Spinal cord (tissue), 10 donors: ENCODE data around the gene TBXT. TPM values are rescaled to one million over a fixed set of nuclear protein-coding genes. Genes with fewer than 3 reads are reported as not detected.
A peak's percentile ranks its signal among the peaks of the same experiment; 100 is the strongest.
"Not testable (repeated sequence)": the region's sequence is repeated elsewhere in the genome, so short reads cannot be mapped to it uniquely, and the experiment has no call there.

Source experiments
- DNase-seq, 6 donors: peaks; one replicate each; pipeline versions ENCODE4 v3.0.0 to v3.0.0-alpha.2; 2013 to 2015; ENCODE audit warnings: low spot score in 6 of 6, low read depth in 4 of 6
- H3K27ac ChIP-seq: one replicate; pipeline ENCODE4 v1.5.1; 2013; ENCODE audit warnings: low read depth, low read length, control low read depth
- H3K27me3 ChIP-seq: one replicate; pipeline ENCODE4 v1.6.1; 2013; ENCODE audit warnings: low read length; ENCODE audit not compliant: control insufficient read depth, insufficient read depth
- H3K36me3 ChIP-seq: one replicate; pipeline ENCODE4 v1.6.1; 2013; ENCODE audit warnings: low read length; ENCODE audit not compliant: control insufficient read depth, insufficient read depth
- H3K4me1 ChIP-seq: one replicate; pipeline ENCODE4 v1.6.1; 2013; ENCODE audit warnings: low read length; ENCODE audit not compliant: control insufficient read depth, insufficient read depth
- H3K4me3 ChIP-seq: one replicate; pipeline ENCODE4 v1.5.1; 2013; ENCODE audit warnings: low read depth, low read length, control low read depth
- H3K9me3 ChIP-seq: one replicate; pipeline ENCODE4 v1.6.1; 2013; ENCODE audit warnings: low read length; ENCODE audit not compliant: control insufficient read depth, insufficient read depth
- WGBS: methylation state at CpG from one replicate; pipeline ENCODE4 v1.1.5; 2013; ENCODE audit warnings: missing lambda C conversion rate; ENCODE audit not compliant: insufficient coverage; 5-methylcytosine and 5-hydroxymethylcytosine counted together
- polyA plus RNA-seq, 2 donors: library from polyadenylated mRNA; unstranded; fragments of 120-200 nt; gene quantifications; one replicate each; pipeline ENCODE4 v1.2.1, GENCODE V29; 2013; ENCODE audit not compliant: insufficient read length in 2 of 2
- total RNA-seq, 2 donors: library from RNA; depleted of rRNA in 1 of 2; stranded (reverse); fragments of 120-200 nt in 1 of 2; fragments of >200 nt in 1 of 2; gene quantifications; one replicate each; pipeline versions ENCODE4 v1.2.3 to v1.2.4, GENCODE V29; 2013 to 2014
- donor health status: healthy.

The TBXT gene
- total and polyA plus RNA-seq, 4 donors, result not detected

DNA sequence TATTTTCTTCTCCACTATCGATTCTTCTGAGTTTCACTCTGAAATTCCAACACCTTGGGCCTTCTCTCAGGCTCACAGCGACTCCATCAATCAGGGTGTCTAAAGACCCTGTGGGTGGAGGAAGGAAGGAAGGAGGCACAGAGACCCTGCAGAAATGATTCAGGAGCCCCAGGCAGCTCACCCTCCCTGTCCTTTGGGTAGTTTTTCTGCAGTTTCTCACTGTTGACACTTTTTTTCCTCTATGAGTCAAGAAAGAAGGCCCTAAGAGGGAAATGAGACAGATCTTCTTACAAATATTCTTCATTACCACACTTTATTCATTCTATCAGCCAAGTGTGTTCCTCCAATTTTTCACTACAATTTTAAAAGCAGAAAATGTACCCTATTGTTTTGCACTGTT, 34.2 kb upstream of the TBXT start:
- Histone ChIP-seq H3K4me1 (peaks cover 7% of the 10 kb centered on the region), H3K36me3 (no peaks in the 10 kb centered on the region), H3K4me3 (no peak overlapping the region), H3K9me3 (no peaks in the 10 kb centered on the region), H3K27me3 (no peaks in the 10 kb centered on the region), H3K27ac (no peak overlapping the region)
- DNase-seq, result no peak
- WGBS, result no CpG with 5 or more reads among the region's 2 CpGs

DNA sequence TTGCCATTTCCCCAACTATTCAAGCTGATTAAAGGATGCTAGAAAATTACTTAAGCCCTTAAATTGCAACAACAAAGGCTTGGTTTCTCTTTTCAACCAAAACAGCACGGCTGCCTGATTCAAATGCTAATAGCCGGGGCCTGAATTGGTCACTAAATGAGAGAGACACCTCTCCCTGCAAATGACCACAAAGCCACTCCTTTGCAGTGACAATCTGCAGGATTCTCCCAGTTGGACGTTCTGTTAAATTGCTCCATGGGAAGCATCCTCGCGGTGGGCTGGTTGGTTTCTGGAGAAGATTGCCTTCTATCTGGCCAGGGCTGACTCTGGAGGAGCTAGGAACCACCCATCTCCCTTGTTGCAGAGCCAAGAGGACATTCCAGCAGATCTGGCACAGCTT, 29.7 kb upstream of the TBXT start:
- no peak overlapping the region for H3K4me3 ChIP-seq
- peak in 3 of 6 donors; percentile 4 to 44 (median 5) for DNase-seq

GRCh38 chr6:166195860-166196238, 28.2 kb upstream of the TBXT start:
- Histone ChIP-seq H3K27me3 (no peaks in the 10 kb centered on the region), H3K36me3 (no peaks in the 10 kb centered on the region), H3K4me3 (no peak overlapping the region), H3K27ac (no peak overlapping the region), H3K4me1 (peaks cover 12% of the 10 kb centered on the region), H3K9me3 (no peaks in the 10 kb centered on the region)
- WGBS, result 82% methylated on average over 10 of the region's 10 CpGs
- no peak for DNase-seq

More for the DNA sequence above, 29.7 kb upstream of the TBXT start:
- peaks cover 12% of the 10 kb centered on the region for H3K4me1 ChIP-seq
- H3K27ac ChIP-seq, result no peak overlapping the region
- H3K9me3 ChIP-seq, result no peaks in the 10 kb centered on the region
- no peaks in the 10 kb centered on the region for H3K36me3 ChIP-seq
- 26% methylated on average over 4 of the region's 5 CpGs for WGBS
- H3K27me3 ChIP-seq, result no peaks in the 10 kb centered on the region

DNA sequence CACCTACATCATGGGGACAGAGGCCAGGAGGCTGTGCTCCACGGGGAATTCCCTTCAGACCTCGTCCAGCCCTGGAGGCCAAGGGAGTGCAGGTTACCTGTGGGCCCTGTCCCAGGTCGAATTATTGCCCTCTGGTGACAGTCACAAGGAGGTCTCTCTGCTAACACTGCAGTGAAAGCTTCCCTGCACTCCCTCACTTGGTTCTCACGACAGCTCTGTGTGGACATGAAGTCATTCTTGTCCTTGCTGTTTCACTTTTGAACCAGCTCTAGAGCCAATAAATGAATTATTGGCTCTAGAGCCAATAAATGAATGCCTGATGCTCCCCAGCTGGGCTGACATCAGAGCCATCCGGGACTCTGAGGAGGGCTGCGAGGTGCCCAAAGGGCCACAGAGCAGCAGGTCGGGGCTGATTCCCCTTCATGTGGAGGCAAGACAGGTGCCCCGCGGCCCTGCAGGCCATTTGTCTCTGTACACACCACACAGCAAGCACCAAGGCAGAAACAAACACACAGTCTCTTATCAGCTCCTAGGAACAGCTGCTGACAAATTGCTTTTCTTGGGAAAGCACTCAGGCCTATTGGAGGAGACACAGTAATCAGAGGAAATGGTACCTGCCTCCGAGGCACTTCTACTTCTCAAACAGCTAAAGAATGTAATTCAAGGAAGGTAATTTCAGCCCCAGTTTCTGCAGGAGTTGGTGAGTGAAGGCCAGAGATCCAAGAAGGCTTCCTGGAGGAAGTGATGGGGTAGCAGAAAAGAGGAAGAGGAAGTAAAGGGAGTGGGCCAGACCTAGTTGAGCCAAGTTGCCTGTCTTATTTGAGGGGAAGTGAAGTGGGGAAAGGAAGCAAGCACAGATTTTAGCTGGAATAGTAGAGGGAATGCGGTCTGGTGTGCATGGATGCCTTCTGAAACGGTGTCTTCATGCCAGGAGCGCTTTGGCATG, 27.5 kb upstream of the TBXT start:
- Histone ChIP-seq H3K9me3 (no peaks in the 10 kb centered on the region), H3K27me3 (no peaks in the 10 kb centered on the region), H3K27ac (no peak overlapping the region), H3K36me3 (no peaks in the 10 kb centered on the region), H3K4me3 (no peak overlapping the region), H3K4me1 (peaks cover 12% of the 10 kb centered on the region)
- WGBS, result 54% methylated on average over 12 of the region's 13 CpGs
- peak in 1 of 6 donors; percentile 21 for DNase-seq

- WGBS, result 92% methylated on average over 5 of the region's 5 CpGs
- no peak for DNase-seq
- Histone ChIP-seq H3K36me3 (no peaks in the 10 kb centered on the region), H3K9me3 (no peaks in the 10 kb centered on the region), H3K4me3 (no peak overlapping the region), H3K27ac (no peak overlapping the region), H3K27me3 (no peaks in the 10 kb centered on the region), H3K4me1 (peaks cover 9% of the 10 kb centered on the region)
These were observed 24.9 kb upstream of the TBXT start for GRCh38 chr6:166192557-166192956.

- Histone ChIP-seq H3K4me1 (peaks cover 7% of the 10 kb centered on the region), H3K27me3 (no peaks in the 10 kb centered on the region), H3K4me3 (no peak overlapping the region), H3K9me3 (no peaks in the 10 kb centered on the region), H3K27ac (no peak overlapping the region), H3K36me3 (no peaks in the 10 kb centered on the region)
- DNase-seq, result no peak
- 100% methylated on average over 3 of the region's 10 CpGs for whole genome bisulfite sequencing
These were observed 24.5 kb upstream of the TBXT start for GRCh38 chr6:166192136-166192535.

- no peaks in the 10 kb centered on the region for H3K27me3 ChIP-seq
- no peaks in the 10 kb centered on the region for H3K9me3 ChIP-seq
- no peaks in the 10 kb centered on the region for H3K36me3 ChIP-seq
- WGBS, result 92% methylated on average over 2 of the region's 6 CpGs
- H3K4me1 ChIP-seq, result no peaks in the 10 kb centered on the region
- DNase-seq, result no peak
- no peak overlapping the region for H3K4me3 ChIP-seq
- H3K27ac ChIP-seq, result no peak overlapping the region
These were observed 12.1 kb upstream of the TBXT start for GRCh38 chr6:166179704-166180103.

DNA sequence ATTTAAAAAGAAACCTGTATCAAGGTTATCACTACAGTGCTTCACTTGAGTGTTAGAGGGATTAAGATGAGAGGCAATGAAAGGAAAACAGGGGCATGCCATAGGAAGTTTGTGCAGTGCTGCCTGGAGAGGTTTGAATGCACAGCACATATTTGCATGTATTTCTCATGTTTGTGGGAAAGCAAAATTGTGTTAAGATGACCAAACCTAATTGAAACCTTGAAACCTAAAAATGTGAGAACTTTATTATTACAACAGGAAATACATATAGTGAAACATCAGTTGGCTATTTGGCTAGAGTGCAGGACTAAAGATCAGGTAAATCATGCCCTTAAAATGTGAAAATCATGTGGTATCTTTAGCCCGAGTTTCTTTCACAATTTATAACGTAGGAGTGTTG, 8.5 kb upstream of the TBXT start:
- no peak for DNase-seq
- Histone ChIP-seq H3K9me3 (no peaks in the 10 kb centered on the region), H3K4me1 (no peaks in the 10 kb centered on the region), H3K4me3 (no peak overlapping the region), H3K27me3 (peaks cover 31% of the 10 kb centered on the region), H3K27ac (no peak overlapping the region), H3K36me3 (no peaks in the 10 kb centered on the region)
- WGBS, result 100% methylated on average over 1 of the region's 2 CpGs

DNA sequence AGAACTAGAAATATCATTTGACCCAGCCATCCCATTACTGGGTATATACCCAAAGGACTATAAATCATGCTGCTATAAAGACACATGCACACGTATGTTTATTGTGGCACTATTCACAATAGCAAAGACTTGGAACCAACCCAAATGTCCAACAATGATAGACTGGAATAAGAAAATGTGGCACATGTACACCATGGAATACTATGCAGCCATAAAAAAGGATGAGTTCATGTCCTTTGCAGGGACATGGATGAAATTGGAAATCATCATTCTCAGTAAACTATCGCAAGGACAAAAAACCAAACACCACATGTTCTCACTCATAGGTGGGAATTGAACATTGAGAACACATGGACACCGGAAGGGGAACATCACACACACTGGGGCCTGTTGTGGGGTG, 7.4 kb upstream of the TBXT start:
- peaks cover 41% of the 10 kb centered on the region for H3K27me3 ChIP-seq
- no CpG with 5 or more reads among the region's 3 CpGs for WGBS
- not testable (repeated sequence) for DNase-seq, H3K27ac ChIP-seq, H3K4me1 ChIP-seq, H3K9me3 ChIP-seq, H3K4me3 ChIP-seq, H3K36me3 ChIP-seq

- Histone ChIP-seq H3K36me3 (no peaks in the 10 kb centered on the region), H3K4me1 (peaks cover 11% of the 10 kb centered on the region), H3K27ac (no peak overlapping the region), H3K27me3 (peaks cover 52% of the 10 kb centered on the region), H3K9me3 (no peaks in the 10 kb centered on the region), H3K4me3 (no peak overlapping the region)
- no peak for DNase-seq
- 59% methylated on average over 2 of the region's 5 CpGs for WGBS
These were observed 6.4 kb upstream of the TBXT start for GRCh38 chr6:166174031-166174430.
